Panc1 (cell line): ENCODE results near the gene SPTBN1. TPM values are rescaled to one million over a fixed set of nuclear protein-coding genes. Genes with fewer than 3 reads are reported as not detected.

Experiments used
- ATAC-seq: fragments of 200-7000 bp; cut with Tn5 transposase; 2 replicates; pipeline ENCODE4 v1.9.1; 2020; ENCODE audit warnings: mild to moderate bottlenecking, moderate library complexity
- BruUV-seq: library from RNA; stranded (reverse); fragments of 400-500 nt; replicated peaks from 2 replicates; lab custom pipeline; 2021; lab: Mats Ljungman, UMichigan
- CTCF ChIA-PET: fragments of 300-600 bp; sonication (Branson Sonifier 250); formaldehyde crosslinking; loops from one replicate; lab custom pipeline; 2022; ENCODE audit warnings: antibody characterized with exemption; lab: Charles Lee
- POLR2A ChIA-PET: fragments of 300-600 bp; sonication (Branson Sonifier 250); formaldehyde crosslinking; loops from one replicate; lab custom pipeline; 2022; ENCODE audit warnings: antibody characterized with exemption; lab: Charles Lee
- DNase-seq: peaks from one replicate; pipeline ENCODE4 v3.0.0-alpha.2; 2010; ENCODE audit warnings: low read depth, low spot score
- H3K27ac ChIP-seq: 2 replicates; pipeline ENCODE4 v1.5.1; 2011; ENCODE audit warnings: mild to moderate bottlenecking, low read length, inconsistent platforms
- H3K27me3 ChIP-seq: fragments of 200-500 bp; sonication (Bioruptor generic); 2 replicates; pipeline ENCODE4 v1.6.0; 2014; ENCODE audit warnings: low read length, inconsistent platforms; ENCODE audit not compliant: control insufficient read depth, insufficient read depth
- H3K36me3 ChIP-seq: fragments of 200-500 bp; sonication (Bioruptor generic); 2 replicates; pipeline ENCODE4 v1.5.1; 2014; ENCODE audit warnings: inconsistent platforms, mild to moderate bottlenecking, low read length, moderate library complexity; ENCODE audit not compliant: control insufficient read depth, insufficient read depth
- H3K4me1 ChIP-seq: 2 replicates; pipeline ENCODE4 v1.5.1; 2011; ENCODE audit warnings: inconsistent platforms, mild to moderate bottlenecking, low read length, moderate library complexity; ENCODE audit not compliant: control insufficient read depth, insufficient read depth
- H3K4me3 ChIP-seq, 2 experiments: 2 replicates each; pipeline ENCODE4 v1.5.1; 2011 to 2012; ENCODE audit warnings: low read depth in 2 of 2, low read length in 2 of 2, mild to moderate bottlenecking in 2 of 2, inconsistent platforms in 1 of 2, moderate library complexity in 1 of 2
- H3K9me3 ChIP-seq: fragments of 200-500 bp; sonication (Bioruptor generic); 2 replicates; pipeline ENCODE4 v1.5.1; 2014; ENCODE audit warnings: low read depth, mild to moderate bottlenecking, inconsistent platforms, low read length, moderate library complexity; ENCODE audit not compliant: control insufficient read depth, insufficient read depth
- POLR2AphosphoS5 ChIP-seq: IDR thresholded peaks from 2 replicates; pipeline ENCODE4 v1.6.1; 2012; ENCODE audit warnings: mild to moderate bottlenecking, low read depth, low read length, moderate library complexity
- SIN3A ChIP-seq: IDR thresholded peaks from 2 replicates; pipeline ENCODE4 v1.6.1; 2012; ENCODE audit warnings: low read depth, mild to moderate bottlenecking, low read length, moderate library complexity, borderline replicate concordance; ENCODE audit not compliant: insufficient read depth
- TCF7L2 ChIP-seq: IDR thresholded peaks from 2 replicates; pipeline ENCODE4 v1.6.1; 2011; ENCODE audit warnings: mild to moderate bottlenecking, low read depth, low read length, inconsistent platforms
- in situ Hi-C: cut with HindIII; loops from 2 replicates; pipeline ENCODE4 v1.10.0; 2016; ENCODE audit warnings: low sequenced_read_pairs, low pct_unique_long_range_greater_than_20kb
- intact Hi-C: fragments of 100-400 bp; cut with micrococcal nuclease; formaldehyde crosslinking; loops from one replicate; pipeline ENCODE4 v1.10.0; 2022; ENCODE audit not compliant: unreplicated experiment
- total RNA-seq: library from RNA; stranded (reverse); gene quantifications from one replicate; pipeline ENCODE4 v1.2.1, GENCODE V29; 2021; ENCODE audit not compliant: unreplicated experiment
- TF ChIP-seq, protein P1 (sequence below): fragments of 450-650 bp; IDR thresholded peaks from 2 replicates; pipeline ENCODE4 v1.5.1; 2017; ENCODE audit warnings: mild to moderate bottlenecking
- TF ChIP-seq, protein P2 (sequence below), 2 experiments: IDR thresholded peaks; 2 replicates each; pipeline ENCODE4 v1.6.1; 2011 to 2012; ENCODE audit warnings: low read depth in 2 of 2, control low read depth in 1 of 2, low read length in 1 of 2, mild to moderate bottlenecking in 1 of 2, moderate library complexity in 1 of 2; ENCODE audit not compliant: insufficient read depth in 1 of 2

SPTBN1 gene
- total RNA-seq, 1 experiment from 2014 or later: 169 TPM

DNA sequence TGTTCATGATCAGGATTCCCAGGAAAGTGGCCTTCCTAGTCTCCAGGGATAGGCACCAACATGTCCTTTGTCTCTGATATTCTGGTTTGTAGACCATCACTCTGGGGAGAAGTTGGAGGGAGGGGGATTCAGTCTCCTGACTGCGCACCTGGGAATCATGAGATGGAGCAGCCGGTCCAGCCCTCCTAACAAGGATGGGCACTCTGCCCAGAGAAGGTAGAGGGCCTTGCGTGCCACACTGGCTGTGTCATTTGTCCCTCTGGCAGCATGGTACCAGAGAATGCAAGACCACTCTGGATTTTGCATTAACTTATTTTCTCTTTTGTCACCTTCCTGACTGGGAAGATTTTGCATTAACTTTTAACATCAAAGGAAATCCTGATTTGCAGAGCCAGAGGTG lies 192.1 kb downstream of the SPTBN1 start:
- Histone ChIP-seq H3K4me1 (no peaks in the 10 kb centered on the region), H3K9me3 (no peaks in the 10 kb centered on the region), H3K27ac (no peak overlapping the region), H3K27me3 (no peaks in the 10 kb centered on the region), H3K36me3 (peaks cover 56% of the 10 kb centered on the region), H3K4me3 (no peak overlapping the region)
- DNase-seq (no peak), ATAC-seq (no peak)
- in situ Hi-C loops (no loop called here), intact Hi-C loops (no loop called here)
- TF ChIP-seq SIN3A (no peak), POLR2AphosphoS5 (no peak)
- ChIA-PET CTCF (no interaction called here), POLR2A (no interaction called here)
- BruUV-seq: no TSS peak

DNA sequence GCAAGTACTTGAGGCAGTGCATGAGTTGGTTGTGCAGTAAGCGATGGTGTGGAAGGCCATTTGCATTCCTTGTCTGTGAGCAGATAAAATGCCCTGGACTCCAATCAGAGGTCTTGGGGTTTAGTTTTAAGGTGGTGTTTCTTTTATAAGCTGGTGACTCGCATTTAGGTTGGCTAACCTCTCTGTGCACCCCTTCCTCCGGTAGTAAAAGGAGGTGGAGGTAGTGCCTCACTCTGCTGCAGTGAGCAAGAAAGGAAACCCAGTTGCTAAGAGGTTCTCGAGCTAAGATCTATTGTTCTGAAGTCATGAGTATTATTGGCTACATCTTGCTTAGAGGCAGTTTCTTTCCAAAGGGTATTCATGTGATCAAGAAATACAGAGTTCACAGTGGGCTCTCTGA lies 193.1 kb downstream of the SPTBN1 start:
- TF ChIP-seq, protein P1, sequence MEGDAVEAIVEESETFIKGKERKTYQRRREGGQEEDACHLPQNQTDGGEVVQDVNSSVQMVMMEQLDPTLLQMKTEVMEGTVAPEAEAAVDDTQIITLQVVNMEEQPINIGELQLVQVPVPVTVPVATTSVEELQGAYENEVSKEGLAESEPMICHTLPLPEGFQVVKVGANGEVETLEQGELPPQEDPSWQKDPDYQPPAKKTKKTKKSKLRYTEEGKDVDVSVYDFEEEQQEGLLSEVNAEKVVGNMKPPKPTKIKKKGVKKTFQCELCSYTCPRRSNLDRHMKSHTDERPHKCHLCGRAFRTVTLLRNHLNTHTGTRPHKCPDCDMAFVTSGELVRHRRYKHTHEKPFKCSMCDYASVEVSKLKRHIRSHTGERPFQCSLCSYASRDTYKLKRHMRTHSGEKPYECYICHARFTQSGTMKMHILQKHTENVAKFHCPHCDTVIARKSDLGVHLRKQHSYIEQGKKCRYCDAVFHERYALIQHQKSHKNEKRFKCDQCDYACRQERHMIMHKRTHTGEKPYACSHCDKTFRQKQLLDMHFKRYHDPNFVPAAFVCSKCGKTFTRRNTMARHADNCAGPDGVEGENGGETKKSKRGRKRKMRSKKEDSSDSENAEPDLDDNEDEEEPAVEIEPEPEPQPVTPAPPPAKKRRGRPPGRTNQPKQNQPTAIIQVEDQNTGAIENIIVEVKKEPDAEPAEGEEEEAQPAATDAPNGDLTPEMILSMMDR: no peak
- TF ChIP-seq POLR2AphosphoS5 (no peak), TCF7L2 (no peak), SIN3A (no peak)
- TF ChIP-seq, protein P2, sequence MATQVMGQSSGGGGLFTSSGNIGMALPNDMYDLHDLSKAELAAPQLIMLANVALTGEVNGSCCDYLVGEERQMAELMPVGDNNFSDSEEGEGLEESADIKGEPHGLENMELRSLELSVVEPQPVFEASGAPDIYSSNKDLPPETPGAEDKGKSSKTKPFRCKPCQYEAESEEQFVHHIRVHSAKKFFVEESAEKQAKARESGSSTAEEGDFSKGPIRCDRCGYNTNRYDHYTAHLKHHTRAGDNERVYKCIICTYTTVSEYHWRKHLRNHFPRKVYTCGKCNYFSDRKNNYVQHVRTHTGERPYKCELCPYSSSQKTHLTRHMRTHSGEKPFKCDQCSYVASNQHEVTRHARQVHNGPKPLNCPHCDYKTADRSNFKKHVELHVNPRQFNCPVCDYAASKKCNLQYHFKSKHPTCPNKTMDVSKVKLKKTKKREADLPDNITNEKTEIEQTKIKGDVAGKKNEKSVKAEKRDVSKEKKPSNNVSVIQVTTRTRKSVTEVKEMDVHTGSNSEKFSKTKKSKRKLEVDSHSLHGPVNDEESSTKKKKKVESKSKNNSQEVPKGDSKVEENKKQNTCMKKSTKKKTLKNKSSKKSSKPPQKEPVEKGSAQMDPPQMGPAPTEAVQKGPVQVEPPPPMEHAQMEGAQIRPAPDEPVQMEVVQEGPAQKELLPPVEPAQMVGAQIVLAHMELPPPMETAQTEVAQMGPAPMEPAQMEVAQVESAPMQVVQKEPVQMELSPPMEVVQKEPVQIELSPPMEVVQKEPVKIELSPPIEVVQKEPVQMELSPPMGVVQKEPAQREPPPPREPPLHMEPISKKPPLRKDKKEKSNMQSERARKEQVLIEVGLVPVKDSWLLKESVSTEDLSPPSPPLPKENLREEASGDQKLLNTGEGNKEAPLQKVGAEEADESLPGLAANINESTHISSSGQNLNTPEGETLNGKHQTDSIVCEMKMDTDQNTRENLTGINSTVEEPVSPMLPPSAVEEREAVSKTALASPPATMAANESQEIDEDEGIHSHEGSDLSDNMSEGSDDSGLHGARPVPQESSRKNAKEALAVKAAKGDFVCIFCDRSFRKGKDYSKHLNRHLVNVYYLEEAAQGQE (IDR thresholded peaks at IDR 0.05; ENCODE audit: insufficient read depth in 1 of 2, low read depth in 2 of 2, low read length in 1 of 2): no peak
- Histone ChIP-seq H3K9me3 (no peaks in the 10 kb centered on the region), H3K4me1 (no peaks in the 10 kb centered on the region), H3K27ac (no peak overlapping the region), H3K27me3 (no peaks in the 10 kb centered on the region), H3K36me3 (peaks cover 52% of the 10 kb centered on the region), H3K4me3 (no peak overlapping the region)
- in situ Hi-C loops: no loop called here
- ChIA-PET CTCF (no interaction called here), POLR2A (no interaction called here)
- ATAC-seq (no peak), DNase-seq (no peak)
- BruUV-seq: no TSS peak
- intact Hi-C loops: no loop called here

DNA sequence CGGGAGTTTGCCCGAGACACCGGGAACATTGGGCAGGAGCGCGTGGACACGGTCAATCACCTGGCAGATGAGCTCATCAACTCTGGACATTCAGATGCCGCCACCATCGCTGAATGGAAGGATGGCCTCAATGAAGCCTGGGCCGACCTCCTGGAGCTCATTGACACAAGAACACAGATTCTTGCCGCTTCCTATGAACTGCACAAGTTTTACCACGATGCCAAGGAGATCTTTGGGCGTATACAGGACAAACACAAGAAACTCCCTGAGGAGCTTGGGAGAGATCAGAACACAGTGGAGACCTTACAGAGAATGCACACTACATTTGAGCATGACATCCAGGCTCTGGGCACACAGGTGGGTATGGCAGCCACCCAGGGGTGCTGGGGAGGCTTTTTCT lies 193.5 kb downstream of the SPTBN1 start:
- in situ Hi-C loops (no loop called here), intact Hi-C loops (no loop called here)
- TF ChIP-seq POLR2AphosphoS5: no peak
- TF ChIP-seq, protein P1: no peak
- Histone ChIP-seq H3K27me3 (no peaks in the 10 kb centered on the region), H3K27ac (no peak overlapping the region), H3K4me1 (no peaks in the 10 kb centered on the region), H3K9me3 (no peaks in the 10 kb centered on the region), H3K4me3 (no peak overlapping the region), H3K36me3 (peaks cover 52% of the 10 kb centered on the region)
- ATAC-seq (no peak), DNase-seq (no peak)
- BruUV-seq: TSS peak; percentile 74
- CTCF ChIA-PET: no interaction called here
- POLR2A ChIA-PET: no interaction called here
